Nephron (organoid): ENCODE results near the gene TBC1D16.

Source experiments
- H3K27ac Mint-ChIP-seq, 3 experiments: 2 replicates each; pipeline ENCODE4 v1.8.0; 2020; ENCODE audit warnings: mixed read lengths in 3 of 3, mild to moderate bottlenecking in 2 of 3, moderate library complexity in 1 of 3
- H3K27me3 Mint-ChIP-seq: 2 replicates; pipeline ENCODE4 v1.8.0; 2021; ENCODE audit warnings: low read depth, mild to moderate bottlenecking, moderate library complexity, mixed read lengths
- H3K36me3 Mint-ChIP-seq: 2 replicates; pipeline ENCODE4 v1.8.0; 2020; ENCODE audit warnings: low read depth, mixed read lengths
- H3K4me1 Mint-ChIP-seq: 2 replicates; pipeline ENCODE4 v1.8.0; 2020; ENCODE audit warnings: mixed read lengths
- H3K4me3 Mint-ChIP-seq, 3 experiments: 2 replicates each; pipeline ENCODE4 v1.8.0; 2020; ENCODE audit warnings: mild to moderate bottlenecking in 3 of 3, mixed read lengths in 3 of 3, moderate library complexity in 2 of 3
- H3K9me3 Mint-ChIP-seq: 2 replicates; pipeline ENCODE4 v1.8.0; 2020; ENCODE audit warnings: mixed read lengths
- CTCF ChIP-seq, 3 experiments: fragments of 200-600 bp; sonication (generic); IDR thresholded peaks; one replicate each; pipeline ENCODE4 v1.5.0; 2021; ENCODE audit warnings: antibody characterized with exemption in 3 of 3; ENCODE audit not compliant: unreplicated experiment in 3 of 3

Gene TBC1D16

DNA sequence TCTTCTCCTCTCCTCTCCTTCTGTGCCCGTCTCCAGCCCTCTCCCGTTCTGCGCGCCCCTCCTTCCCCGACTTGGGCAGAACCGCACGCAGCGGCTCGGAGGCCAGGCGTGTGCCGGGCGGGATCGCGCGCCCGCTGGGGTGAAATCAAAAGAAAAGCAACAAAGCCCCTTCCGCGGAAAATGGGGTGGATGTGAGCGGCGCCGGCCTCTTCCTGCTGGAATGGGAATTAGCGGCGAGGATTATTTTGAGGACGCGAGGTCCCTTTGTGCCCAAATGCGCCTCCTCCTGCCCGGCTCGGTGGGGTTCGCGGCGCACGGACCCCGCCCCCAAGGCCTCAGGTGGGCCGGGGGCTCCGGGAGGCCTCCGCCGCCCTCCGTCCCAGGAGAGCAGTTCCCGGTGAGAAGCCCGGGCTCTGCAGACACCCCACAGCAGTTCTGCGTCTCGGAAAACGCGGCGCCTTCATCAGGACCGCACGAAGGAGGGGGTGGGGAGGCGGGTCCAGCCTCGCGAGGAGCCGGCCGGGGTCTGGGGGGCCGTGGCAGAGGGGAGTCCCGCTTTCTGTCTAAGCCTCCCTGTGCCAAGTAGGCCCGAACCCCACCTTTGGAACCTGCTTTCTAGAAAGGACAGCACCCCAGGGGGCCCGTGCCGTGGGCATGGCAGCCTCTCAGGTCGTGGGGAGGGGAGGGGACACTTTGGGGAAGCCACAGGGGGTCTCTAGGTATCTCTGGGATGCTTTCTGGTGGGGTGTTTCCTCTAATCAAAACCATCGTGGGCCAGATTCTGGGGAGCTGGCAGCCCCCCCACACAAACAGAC is 105.4 kb downstream of the TBC1D16 start:
- Mint-ChIP-seq H3K36me3 (no peaks in the 10 kb centered on the region), H3K4me1 (peaks cover 9% of the 10 kb centered on the region), H3K4me3 (peak overlapping the region in 2 of 3 experiments; percentile 38 to 71), H3K27ac (no peak overlapping the region), H3K9me3 (no peaks in the 10 kb centered on the region), H3K27me3 (peaks cover 57% of the 10 kb centered on the region)
- no peak for TF ChIP-seq CTCF (IDR thresholded peaks at IDR 0.05; ENCODE audit: unreplicated experiment in 3 of 3)

GRCh38 chr17:79929257-79930061 is 106.2 kb downstream of the TBC1D16 start:
- TF ChIP-seq CTCF (IDR thresholded peaks at IDR 0.05; ENCODE audit: unreplicated experiment in 3 of 3), result no peak
- Mint-ChIP-seq H3K4me1 (peaks cover 16% of the 10 kb centered on the region), H3K9me3 (no peaks in the 10 kb centered on the region), H3K4me3 (peak overlapping the region in 2 of 3 experiments; percentile 23 to 71), H3K27ac (no peak overlapping the region), H3K36me3 (no peaks in the 10 kb centered on the region), H3K27me3 (peaks cover 62% of the 10 kb centered on the region)

GRCh38 chr17:79928502-79929256 is 107.0 kb downstream of the TBC1D16 start:
- peak overlapping the region in 2 of 3 experiments; percentile 9 to 28 for H3K4me3 Mint-ChIP-seq

DNA sequence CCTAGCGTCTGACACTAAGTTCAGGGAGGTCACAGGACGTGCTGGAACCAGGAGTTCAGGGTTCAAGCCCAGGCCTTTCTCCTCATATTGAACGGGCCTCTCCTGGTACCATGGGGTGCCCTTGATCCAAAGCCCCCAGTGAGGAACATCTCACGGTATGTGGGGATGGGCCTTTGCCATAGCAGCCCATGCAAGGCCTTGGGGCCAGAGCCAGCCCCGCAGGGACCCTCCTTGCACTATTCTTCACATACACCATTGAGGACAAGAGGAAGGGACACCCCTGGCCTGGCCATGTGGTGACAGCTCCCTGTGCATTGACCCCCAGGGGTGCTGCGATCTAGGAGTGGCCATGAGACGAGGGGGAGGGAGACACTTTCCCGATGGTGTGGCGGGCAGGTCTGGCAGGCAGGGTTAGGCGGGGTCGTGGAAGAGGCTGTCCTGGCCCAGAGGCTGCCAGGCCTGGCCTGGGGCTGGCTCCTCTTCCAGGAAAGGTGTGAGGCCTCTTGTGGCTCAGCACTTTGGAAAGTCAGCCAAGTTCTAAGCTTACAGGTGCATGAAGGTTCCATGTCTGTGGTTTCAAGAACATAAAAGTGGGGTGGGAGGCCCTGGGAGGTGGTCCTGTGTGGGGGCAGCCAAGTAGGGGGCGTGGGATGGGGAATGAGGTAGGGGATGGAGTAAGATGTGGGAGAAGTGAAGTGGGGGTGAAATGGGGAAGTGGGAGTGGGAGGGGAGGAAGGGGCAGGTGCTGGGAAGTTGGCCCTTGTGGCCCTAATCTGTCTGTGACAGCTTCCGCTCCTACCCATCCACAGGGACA is 107.8 kb downstream of the TBC1D16 start:
- Mint-ChIP-seq H3K27ac (no peak overlapping the region), H3K4me1 (peaks cover 20% of the 10 kb centered on the region), H3K4me3 (peak overlapping the region in 1 of 3 experiments; percentile 35), H3K36me3 (no peaks in the 10 kb centered on the region), H3K27me3 (peaks cover 61% of the 10 kb centered on the region), H3K9me3 (no peaks in the 10 kb centered on the region)
- TF ChIP-seq CTCF (IDR thresholded peaks at IDR 0.05; ENCODE audit: unreplicated experiment in 3 of 3), result no peak

More at GRCh38 chr17:79928502-79929256, 107.0 kb downstream of the TBC1D16 start:
- Mint-ChIP-seq H3K27ac (no peak overlapping the region), H3K36me3 (no peaks in the 10 kb centered on the region), H3K4me1 (peaks cover 21% of the 10 kb centered on the region), H3K27me3 (peaks cover 66% of the 10 kb centered on the region), H3K9me3 (no peaks in the 10 kb centered on the region)
- no peak for TF ChIP-seq CTCF (IDR thresholded peaks at IDR 0.05; ENCODE audit: unreplicated experiment in 3 of 3)

DNA sequence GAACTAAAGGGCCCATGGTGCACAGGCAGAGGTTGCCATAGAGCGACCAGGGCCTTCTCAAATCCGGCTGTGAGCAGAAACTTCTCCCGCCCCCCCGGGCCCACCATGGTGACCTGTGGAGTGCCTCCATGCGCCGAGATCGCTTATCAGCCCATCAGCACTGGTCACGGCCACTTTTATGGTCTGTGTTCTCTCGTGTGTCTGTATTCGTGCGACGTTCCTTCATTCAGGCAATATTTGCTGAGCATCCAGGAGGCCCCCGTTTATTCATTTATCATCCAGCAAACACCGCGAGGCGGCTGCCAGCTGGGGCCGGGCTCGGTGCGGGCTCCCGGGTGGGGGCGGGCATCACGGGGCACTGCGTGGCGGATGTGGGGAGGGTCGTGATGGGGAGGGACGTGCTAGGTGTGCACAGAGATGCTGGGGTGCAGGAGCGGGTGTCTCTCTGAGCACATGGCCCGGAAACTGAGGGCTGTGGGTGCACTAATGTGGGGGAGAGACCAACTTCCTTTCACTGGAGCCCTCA is 108.5 kb downstream of the TBC1D16 start:
- H3K9me3 Mint-ChIP-seq, result no peaks in the 10 kb centered on the region
- H3K36me3 Mint-ChIP-seq, result no peaks in the 10 kb centered on the region
- TF ChIP-seq CTCF (IDR thresholded peaks at IDR 0.05; ENCODE audit: unreplicated experiment in 3 of 3), result no peak
- H3K4me3 Mint-ChIP-seq, result no peak overlapping the region
- H3K4me1 Mint-ChIP-seq, result peaks cover 13% of the 10 kb centered on the region
- no peak overlapping the region for H3K27ac Mint-ChIP-seq
- peaks cover 57% of the 10 kb centered on the region for H3K27me3 Mint-ChIP-seq
